DMS 273 (cell line): ENCODE results near the gene ASB2.

Experiments used
- DNase-seq: peaks from one replicate; lab custom pipeline; 2025; ENCODE audit not compliant: unreplicated experiment; lab: John Stamatoyannopoulos, UW

The ASB2 gene, protein sequence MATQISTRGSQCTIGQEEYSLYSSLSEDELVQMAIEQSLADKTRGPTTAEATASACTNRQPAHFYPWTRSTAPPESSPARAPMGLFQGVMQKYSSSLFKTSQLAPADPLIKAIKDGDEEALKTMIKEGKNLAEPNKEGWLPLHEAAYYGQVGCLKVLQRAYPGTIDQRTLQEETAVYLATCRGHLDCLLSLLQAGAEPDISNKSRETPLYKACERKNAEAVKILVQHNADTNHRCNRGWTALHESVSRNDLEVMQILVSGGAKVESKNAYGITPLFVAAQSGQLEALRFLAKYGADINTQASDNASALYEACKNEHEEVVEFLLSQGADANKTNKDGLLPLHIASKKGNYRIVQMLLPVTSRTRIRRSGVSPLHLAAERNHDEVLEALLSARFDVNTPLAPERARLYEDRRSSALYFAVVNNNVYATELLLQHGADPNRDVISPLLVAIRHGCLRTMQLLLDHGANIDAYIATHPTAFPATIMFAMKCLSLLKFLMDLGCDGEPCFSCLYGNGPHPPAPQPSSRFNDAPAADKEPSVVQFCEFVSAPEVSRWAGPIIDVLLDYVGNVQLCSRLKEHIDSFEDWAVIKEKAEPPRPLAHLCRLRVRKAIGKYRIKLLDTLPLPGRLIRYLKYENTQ

GRCh38 chr14:93976477-93977057, at the start of gene ASB2:
Gene ASB2 (minus strand): TSS chr14:93976570. CDS start chr14:93964539, 12,031 bp downstream.
- DNase-seq, result no peak

DNA sequence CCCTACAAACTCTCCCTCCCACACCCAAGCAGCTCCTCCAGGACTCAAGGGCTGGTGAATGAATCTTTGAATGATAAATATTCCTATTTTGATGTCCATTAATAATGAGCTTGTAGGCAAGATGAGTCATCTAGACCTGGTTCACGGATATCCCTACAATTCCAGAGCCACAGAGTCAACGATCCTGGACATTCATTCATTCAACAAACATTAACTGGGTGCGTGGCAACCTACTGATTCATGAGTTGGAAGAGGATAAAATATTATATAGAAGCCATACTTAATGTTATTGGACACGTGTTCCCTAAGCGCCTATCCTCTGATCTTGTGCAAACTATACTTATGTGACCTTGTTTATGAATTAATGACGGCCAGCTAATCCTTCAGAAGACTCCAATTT, 49.4 kb upstream of the ASB2 start:
- DNase-seq, result no peak

DNA sequence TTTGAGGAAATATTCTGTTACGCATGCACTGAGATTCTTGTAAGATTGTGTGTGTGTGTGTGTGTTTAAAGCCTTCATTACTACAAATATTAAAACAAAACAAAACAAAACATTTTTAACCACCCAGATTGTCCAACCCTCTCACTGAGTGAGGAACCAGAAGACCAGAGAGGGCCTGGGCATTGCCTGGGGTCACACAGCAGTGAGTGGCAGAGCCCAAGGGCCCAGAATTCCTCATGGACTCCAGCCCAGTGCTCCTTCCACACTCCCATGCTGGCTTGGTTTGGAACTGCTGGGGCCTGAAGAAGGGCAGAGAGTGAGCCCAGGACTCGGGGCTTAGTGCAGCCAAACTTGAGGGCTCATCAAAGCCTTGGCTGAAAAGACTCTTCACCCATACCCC, 48.2 kb upstream of the ASB2 start:
- DNase-seq, result no peak

DNA sequence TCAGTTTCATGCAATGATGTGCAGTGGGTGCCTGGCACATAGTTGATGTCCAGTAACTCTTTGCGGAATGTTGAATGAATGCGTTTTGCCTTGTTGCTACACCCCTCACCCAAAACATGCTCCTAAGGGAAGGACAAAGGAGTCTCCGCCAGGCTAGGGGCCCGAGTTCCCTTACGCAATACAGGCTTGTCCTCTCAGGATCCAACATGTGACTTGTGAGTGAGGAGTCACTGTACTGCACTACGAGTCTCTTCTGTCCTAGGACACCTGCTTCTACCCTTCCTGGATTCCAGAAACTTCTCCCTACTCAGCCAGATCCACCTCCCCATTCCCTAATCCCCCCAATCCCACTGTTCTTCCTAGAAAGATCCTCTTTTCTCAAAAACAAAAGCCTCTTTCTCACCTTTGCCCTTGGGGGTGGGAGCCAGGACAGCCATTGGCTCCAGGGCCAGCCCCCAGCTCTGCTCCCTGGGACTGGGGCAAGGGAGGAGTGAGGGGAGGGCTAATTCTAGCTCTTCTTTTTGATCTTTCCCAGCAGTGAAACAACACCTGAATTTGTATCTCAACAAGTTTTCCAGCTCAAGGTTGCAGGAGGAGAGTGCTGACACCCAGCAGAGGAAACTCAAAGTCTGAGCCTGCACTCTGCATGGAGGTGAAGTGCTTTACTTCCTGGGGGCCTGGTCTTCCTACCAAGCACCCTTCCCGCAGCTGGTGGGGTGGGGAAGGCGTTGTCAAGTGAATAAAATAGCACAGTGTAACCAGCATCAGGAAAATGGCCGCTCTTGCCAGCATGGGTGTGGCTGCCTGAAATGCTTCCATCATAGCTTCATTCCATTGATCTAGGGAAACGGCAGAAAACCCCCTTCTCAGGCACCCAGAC, 46.4 kb upstream of the ASB2 start:
- no peak for DNase-seq

- no peak for DNase-seq
Observed at GRCh38 chr14:94021416-94022157, 45.2 kb upstream of the ASB2 start.

DNA sequence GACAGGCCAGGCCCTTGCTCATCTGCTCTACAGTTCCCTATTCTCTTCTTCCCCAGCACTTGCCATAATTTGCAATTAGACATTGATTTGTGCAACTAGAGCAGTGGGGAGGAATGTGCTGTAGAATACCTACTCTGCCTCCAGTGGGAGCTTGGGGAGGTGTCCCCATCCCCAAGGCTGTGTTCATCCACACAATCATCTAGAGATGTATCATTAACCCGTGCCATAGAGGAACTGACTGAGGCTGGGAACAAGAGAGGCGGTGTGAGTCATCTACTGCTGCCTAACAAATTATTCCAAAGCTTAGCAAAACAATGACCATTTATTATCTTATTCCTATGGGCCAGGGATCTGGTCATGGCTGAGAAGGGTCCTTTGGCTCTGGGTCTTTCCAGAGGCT, 44.6 kb upstream of the ASB2 start:
- DNase-seq, result no peak

DNA sequence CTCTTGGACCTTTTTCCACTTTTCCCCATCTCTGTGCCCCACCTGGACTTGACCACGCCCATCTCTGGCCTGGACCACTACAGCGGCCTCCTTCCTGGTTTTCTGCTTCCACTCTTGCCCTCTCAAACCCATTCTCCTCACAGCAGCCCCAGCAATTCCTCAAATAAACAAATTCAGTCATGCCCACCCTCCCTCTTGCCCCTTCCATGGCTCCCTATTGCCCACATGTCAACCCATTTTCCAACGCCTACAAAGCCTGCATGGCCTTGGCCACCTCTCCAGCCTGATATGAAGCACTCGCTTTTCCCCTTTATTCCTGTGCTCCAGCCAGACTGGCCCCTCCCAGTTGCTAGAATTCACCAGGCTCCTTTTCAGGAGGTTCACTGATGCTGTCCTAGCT, 43.9 kb upstream of the ASB2 start:
- DNase-seq, result no peak

- no peak for DNase-seq
Observed at GRCh38 chr14:94019329-94019728, 43.0 kb upstream of the ASB2 start.

DNA sequence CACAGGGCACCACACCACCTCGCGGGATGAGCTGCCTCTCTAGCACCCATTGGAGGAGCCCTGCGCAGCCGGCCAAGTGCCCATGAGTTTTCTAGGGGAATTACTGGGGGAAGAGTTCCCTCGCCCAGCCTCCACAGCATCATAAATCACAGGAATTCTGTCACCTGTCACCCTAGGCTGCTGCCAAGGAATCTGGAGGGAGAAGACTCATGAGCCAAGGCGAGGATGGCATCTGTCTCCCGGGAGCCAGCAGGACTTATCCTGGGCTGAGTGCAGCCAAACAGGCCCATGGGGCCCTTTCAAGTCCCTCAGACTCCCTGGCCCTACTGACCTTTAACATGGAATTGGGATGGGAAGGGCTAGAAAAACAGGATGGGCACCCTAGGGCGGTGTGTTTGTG, 41.9 kb upstream of the ASB2 start:
- DNase-seq, result no peak

DNA sequence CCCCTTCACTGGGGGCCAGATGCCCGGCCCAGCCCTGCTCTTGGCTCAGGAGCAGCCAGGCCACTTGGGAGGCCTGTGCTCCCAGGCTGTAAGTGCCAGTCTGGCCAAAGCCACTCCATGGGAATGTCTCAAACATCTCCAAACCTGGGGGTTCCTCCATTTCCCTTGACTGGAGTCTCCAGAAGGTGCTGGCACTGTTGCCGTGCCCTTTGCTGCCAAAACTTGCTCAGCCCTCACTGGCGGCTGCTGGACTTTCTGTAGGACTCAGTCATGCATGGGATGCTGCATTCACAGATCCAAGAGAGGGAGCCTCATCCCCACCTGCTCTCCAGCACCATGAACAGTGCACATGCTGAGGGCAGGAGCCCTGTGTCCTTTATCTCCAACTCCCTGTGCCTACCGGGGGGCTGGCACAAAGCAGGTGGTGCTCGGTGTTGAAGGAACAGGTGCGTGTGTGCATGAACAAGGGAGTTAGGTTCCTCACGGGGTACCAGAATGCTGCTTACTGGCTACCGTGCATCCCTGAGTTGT, 40.1 kb upstream of the ASB2 start:
- DNase-seq, result no peak

DNA sequence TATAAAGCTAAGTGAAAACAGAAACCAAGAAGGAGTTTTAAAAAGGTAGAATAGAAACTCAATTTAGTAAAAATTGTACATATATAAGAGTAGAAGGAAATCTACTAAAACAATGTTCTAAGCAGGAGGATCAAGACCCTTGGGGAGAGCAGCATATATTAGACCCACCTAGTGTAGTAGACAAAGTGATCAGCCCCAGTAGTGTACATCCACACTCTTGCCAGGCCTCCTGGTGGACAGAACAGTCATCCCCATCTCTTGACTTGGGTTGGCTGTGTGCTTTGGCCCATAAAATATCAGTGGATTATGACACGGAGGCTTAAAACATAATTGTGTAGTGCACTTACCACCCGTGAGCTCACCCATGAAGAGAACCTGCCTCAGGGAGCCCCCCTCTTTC, 38.9 kb upstream of the ASB2 start:
- DNase-seq, result no peak

GRCh38 chr14:94014382-94014781, 38.0 kb upstream of the ASB2 start:
- no peak for DNase-seq

- peak; percentile 51 for DNase-seq
Observed at GRCh38 chr14:94011795-94012194, 35.4 kb upstream of the ASB2 start.

DNA sequence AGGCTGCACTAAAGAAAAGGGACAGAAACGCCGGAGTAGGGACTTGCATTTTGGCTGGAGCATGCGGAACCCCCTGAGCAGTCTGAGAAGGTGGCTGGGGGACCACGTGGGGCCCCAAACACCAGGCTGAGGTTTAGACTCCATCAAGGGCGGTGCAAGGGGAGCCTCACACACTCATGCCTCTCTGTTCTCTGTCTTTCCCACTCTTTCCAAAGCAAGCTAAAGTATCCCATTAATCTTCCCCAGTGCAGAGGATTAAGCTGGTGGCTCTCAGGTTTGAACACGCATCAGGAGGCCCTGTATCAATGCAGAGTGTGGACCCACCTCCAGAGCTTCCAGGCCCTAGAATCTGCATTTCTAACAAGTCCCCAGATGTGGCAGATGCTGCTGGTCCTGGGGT, 34.3 kb upstream of the ASB2 start:
- DNase-seq, result no peak

- DNase-seq, result peak; percentile 61
Observed at GRCh38 chr14:94009767-94010166, 33.4 kb upstream of the ASB2 start.

- no peak for DNase-seq
Observed at GRCh38 chr14:94008234-94008633, 31.9 kb upstream of the ASB2 start.

DNA sequence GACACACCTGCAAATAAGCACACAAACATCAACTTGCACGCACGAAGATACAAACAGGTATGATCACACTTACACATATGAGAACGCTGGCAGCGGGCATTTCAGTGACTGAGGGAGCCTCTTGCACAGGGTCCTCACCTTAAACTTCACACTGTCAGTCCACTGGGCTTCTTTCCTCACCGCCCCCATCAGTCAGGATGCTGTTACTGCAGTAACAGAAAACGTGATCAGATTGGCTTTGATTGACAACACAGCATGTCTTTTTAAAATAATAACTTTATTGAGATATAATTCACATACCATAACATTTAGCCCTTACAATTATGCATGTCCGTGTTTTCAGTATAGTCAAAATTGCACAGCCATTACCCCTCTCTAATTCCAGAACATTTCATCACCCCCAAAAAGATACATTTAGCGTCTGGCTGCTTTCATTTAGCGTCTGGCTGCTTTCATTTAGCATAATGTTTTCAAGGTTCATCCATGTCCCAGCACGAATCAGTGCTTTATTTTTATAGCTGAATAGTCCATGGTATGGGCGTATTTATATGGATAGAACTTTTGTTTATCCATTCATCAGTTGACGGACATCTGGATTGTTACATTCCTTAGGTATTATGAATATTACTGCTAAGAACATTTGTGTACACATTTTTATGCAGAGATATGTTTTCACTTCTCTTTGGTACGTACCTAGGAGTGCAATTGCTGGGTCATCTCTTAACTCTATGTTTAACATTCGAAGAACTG, 29.1 kb upstream of the ASB2 start:
- DNase-seq, result peak; percentile 50

DNA sequence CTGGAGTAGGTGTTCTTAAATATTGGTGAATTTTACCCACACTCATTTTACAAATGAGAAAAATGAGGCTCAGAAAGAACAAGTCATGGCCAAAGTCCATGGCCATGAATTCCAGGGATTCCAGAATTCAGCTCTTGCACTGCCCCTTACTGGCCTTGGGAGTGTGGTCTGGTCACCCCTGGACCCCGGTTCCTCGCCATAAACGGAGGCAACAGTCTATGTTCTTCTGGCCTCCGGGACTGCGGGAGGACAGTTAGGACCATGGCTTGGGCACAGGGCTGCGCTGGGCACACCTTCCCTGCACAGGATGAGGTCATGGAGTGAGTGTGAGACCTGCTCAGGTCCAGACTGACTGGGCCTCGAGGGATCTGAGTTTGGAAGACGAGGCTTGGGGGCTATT, 27.6 kb upstream of the ASB2 start:
- no peak for DNase-seq

- no peak for DNase-seq
Observed at GRCh38 chr14:94003397-94003796, 27.0 kb upstream of the ASB2 start.
